PC-9 (cell line): ENCODE data around the gene OXT. TPM values are rescaled to one million over a fixed set of nuclear protein-coding genes. Genes with fewer than 3 reads are reported as not detected.

ENCODE experiments used
- BruUV-seq: library from RNA; stranded (reverse); fragments of 400-500 nt; replicated peaks from 2 replicates; lab custom pipeline; 2021; lab: Mats Ljungman, UMichigan
- CTCF ChIA-PET: fragments of 300-600 bp; sonication (Branson Sonifier 250); formaldehyde crosslinking; loops from one replicate; lab custom pipeline; 2022; ENCODE audit warnings: antibody characterized with exemption; lab: Charles Lee
- POLR2A ChIA-PET: fragments of 300-600 bp; sonication (Branson Sonifier 250); formaldehyde crosslinking; loops from one replicate; lab custom pipeline; 2022; ENCODE audit warnings: antibody characterized with exemption; ENCODE audit not compliant: unreplicated experiment; lab: Charles Lee
- DNase-seq, 2 experiments: peaks; one replicate each; pipeline versions ENCODE4 v3.0.0 to v3.0.0-alpha.2; 2015 to 2022; ENCODE audit warnings: mixed read lengths in 1 of 2
- H2AFZ ChIP-seq: fragments of 200-600 bp; sonication (generic); 2 replicates; pipeline ENCODE4 v1.8.1; 2017; ENCODE audit warnings: antibody characterized with exemption
- H3F3A ChIP-seq: fragments of 200-600 bp; sonication (generic); 2 replicates; pipeline ENCODE4 v1.8.1; 2017; ENCODE audit warnings: antibody characterized with exemption, mild to moderate bottlenecking, low read depth; ENCODE audit not compliant: insufficient read depth
- H3K27ac ChIP-seq: fragments of 200-600 bp; sonication (generic); 2 replicates; pipeline ENCODE4 v1.6.1; 2016; ENCODE audit warnings: mixed run types
- H3K27me3 ChIP-seq: fragments of 200-600 bp; sonication (generic); 2 replicates; pipeline ENCODE4 v1.6.1; 2016; ENCODE audit warnings: low read depth, mixed run types; ENCODE audit not compliant: insufficient read depth
- H3K36me3 ChIP-seq: fragments of 200-600 bp; sonication (generic); 2 replicates; pipeline ENCODE4 v1.6.1; 2016; ENCODE audit warnings: low read depth, mixed run types
- H3K4me1 ChIP-seq: fragments of 200-600 bp; sonication (generic); replicated peaks from 2 replicates; pipeline ENCODE4 v1.6.1; 2016; ENCODE audit warnings: mixed run types; ENCODE audit not compliant: insufficient read depth
- H3K4me2 ChIP-seq: fragments of 200-600 bp; sonication (generic); 2 replicates; pipeline ENCODE4 v1.6.1; 2017; ENCODE audit warnings: mixed run types
- H3K4me3 ChIP-seq: fragments of 200-600 bp; sonication (generic); 2 replicates; pipeline ENCODE4 v1.6.1; 2016; ENCODE audit warnings: mixed run types
- H3K79me2 ChIP-seq: fragments of 200-600 bp; sonication (generic); 2 replicates; pipeline ENCODE4 v1.6.1; 2017; ENCODE audit warnings: low read depth, mixed run types
- H3K9me2 ChIP-seq: fragments of 200-600 bp; sonication (generic); 2 replicates; pipeline ENCODE4 v1.8.1; 2017; ENCODE audit warnings: mild to moderate bottlenecking; ENCODE audit not compliant: insufficient read depth
- H3K9me3 ChIP-seq: fragments of 200-600 bp; sonication (generic); 2 replicates; pipeline ENCODE4 v1.8.1; 2016; ENCODE audit warnings: low read depth; ENCODE audit not compliant: insufficient read depth
- H4K20me1 ChIP-seq: fragments of 200-600 bp; sonication (generic); 2 replicates; pipeline ENCODE4 v1.8.1; 2017; ENCODE audit not compliant: insufficient read depth
- CTCF ChIP-seq: fragments of 200-600 bp; sonication (generic); conservative IDR thresholded peaks from 2 replicates; pipeline ENCODE4 v1.6.1; 2017; ENCODE audit warnings: mixed run types, antibody characterized with exemption, mild to moderate bottlenecking, moderate library complexity
- EZH2 ChIP-seq: fragments of 200-600 bp; sonication (generic); IDR thresholded peaks from 2 replicates; pipeline ENCODE4 v1.8.0; 2017; ENCODE audit warnings: antibody characterized with exemption, low read depth
- intact Hi-C: fragments of 100-400 bp; cut with micrococcal nuclease; formaldehyde crosslinking; loops from one replicate; pipeline ENCODE4 v1.10.0; 2022; ENCODE audit not compliant: unreplicated experiment
- total RNA-seq: library from RNA; stranded (reverse); gene quantifications from 2 replicates; pipeline ENCODE4 v1.2.3, GENCODE V29; 2021

OXT gene
- total RNA-seq, 1 experiment from 2014 or later, result not detected

GRCh38 chr20:3088031-3088430, 16.6 kb downstream of the OXT start:
- Histone ChIP-seq H3K9me3 (no peaks in the 10 kb centered on the region), H3K4me3 (no peak overlapping the region), H3F3A (no peaks in the 10 kb centered on the region), H3K4me2 (no peak overlapping the region), H3K79me2 (no peaks in the 10 kb centered on the region), H3K36me3 (no peaks in the 10 kb centered on the region), H2AFZ (no peak overlapping the region), H3K4me1 (no peaks in the 10 kb centered on the region), H3K27me3 (peaks cover 4% of the 10 kb centered on the region; the same call in 1 of the 2 replicates), H3K9me2 (no peaks in the 10 kb centered on the region), H3K27ac (no peak overlapping the region), H4K20me1 (no peaks in the 10 kb centered on the region)
- no TSS peak for BruUV-seq
- intact Hi-C loops, result no loop called here
- ChIA-PET CTCF (no interaction called here), POLR2A (interaction anchor here (0.6 kb wide), 1 partner anchor 732 kb away, joined by 3 read pairs; the partner anchor contains the start of gene AP5S1)
- no peak for DNase-seq
- TF ChIP-seq EZH2 (no peak), CTCF (no peak)

GRCh38 chr20:3090565-3090964, 19.1 kb downstream of the OXT start:
- peaks cover 4% of the 10 kb centered on the region; the same call in 1 of the 2 replicates for H3K27me3 ChIP-seq
- no TSS peak for BruUV-seq
- H3K4me2 ChIP-seq, result no peak overlapping the region
- no peaks in the 10 kb centered on the region for H3K9me2 ChIP-seq
- no peaks in the 10 kb centered on the region for H3K9me3 ChIP-seq
- DNase-seq, result no peak
- H3F3A ChIP-seq, result no peaks in the 10 kb centered on the region
- no peaks in the 10 kb centered on the region for H3K36me3 ChIP-seq
- no peaks in the 10 kb centered on the region for H3K4me1 ChIP-seq
- no peak overlapping the region for H3K4me3 ChIP-seq
- intact Hi-C loops, result no loop called here
- H3K79me2 ChIP-seq, result no peaks in the 10 kb centered on the region
- ChIA-PET POLR2A (no interaction called here), CTCF (no interaction called here)
- H3K27ac ChIP-seq, result no peak overlapping the region
- TF ChIP-seq EZH2 (no peak), CTCF (no peak)
- H4K20me1 ChIP-seq, result no peaks in the 10 kb centered on the region
- no peak overlapping the region for H2AFZ ChIP-seq

DNA sequence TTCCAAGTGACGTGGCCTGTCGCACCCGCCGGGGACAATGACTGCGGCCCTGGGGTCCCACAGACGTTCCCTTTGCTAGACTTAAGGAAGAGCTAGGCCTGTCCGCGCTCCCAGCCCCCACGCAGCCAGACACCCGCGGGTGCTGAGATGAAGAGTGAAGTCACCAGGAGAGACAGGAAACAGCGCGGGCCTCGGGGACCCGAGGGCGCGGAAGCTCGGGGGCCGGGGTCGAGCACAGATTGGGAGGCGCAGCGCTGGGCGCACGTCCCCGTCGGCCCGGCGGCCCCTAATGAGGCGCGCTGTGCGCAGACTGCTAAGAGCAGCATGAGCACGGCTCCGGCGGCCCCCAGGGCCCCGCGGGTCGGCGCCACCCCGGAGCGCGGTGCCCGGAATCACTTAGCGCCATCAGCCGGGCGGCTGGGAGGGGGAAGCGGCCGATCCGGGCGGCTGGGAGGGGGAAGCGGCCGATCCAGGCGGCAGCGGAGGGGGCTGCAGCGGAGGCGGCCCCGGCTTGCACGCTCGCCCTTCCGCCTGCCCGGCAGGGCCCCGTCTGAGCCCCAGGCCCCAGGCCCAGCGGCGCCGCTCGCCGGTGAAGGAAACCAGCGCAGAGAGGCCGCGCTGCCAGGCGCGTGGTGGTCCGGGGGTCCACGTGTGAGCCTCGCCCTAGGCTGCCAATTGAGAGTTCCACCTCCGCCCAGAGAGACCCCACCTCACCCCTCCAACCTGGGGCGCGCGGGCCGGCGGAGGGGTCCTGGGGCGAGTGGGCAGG, 21.4 kb downstream of the OXT start:
- Histone ChIP-seq H3K36me3 (no peaks in the 10 kb centered on the region), H3K27ac (no peak overlapping the region), H3K79me2 (no peaks in the 10 kb centered on the region), H3K4me1 (no peaks in the 10 kb centered on the region), H3K4me2 (no peak overlapping the region), H3F3A (no peaks in the 10 kb centered on the region), H3K4me3 (no peak overlapping the region), H3K9me3 (no peaks in the 10 kb centered on the region), H4K20me1 (no peaks in the 10 kb centered on the region), H3K27me3 (peaks cover 4% of the 10 kb centered on the region; the same call in 1 of the 2 replicates), H2AFZ (no peak overlapping the region), H3K9me2 (no peaks in the 10 kb centered on the region)
- ChIA-PET CTCF (no interaction called here), POLR2A (no interaction called here)
- TF ChIP-seq CTCF, result no peak
- TF ChIP-seq EZH2, result no peak
- no TSS peak for BruUV-seq
- intact Hi-C loops, result no loop called here
- DNase-seq, result no peak
